Stimulated activated CD8-positive, alpha-beta memory T cell treated with anti-CD3 and anti-CD28 coated beads, Interleukin-15, amount 100 ng/mL, for 4 hours (primary cell): ENCODE results near the gene GABBR2.
"Not testable (repeated sequence)": the region's sequence is repeated elsewhere in the genome, so short reads cannot be mapped to it uniquely, and the experiment has no call there.

Experiments
- DNase-seq, 2 donors: peaks; one replicate each; pipeline ENCODE4 v3.0.0-alpha.2; 2020; ENCODE audit warnings: low read depth in 2 of 2

The GABBR2 gene

GRCh38 chr9:98481676-98482075, 227.1 kb downstream of the GABBR2 start:
- no peak for DNase-seq

DNA sequence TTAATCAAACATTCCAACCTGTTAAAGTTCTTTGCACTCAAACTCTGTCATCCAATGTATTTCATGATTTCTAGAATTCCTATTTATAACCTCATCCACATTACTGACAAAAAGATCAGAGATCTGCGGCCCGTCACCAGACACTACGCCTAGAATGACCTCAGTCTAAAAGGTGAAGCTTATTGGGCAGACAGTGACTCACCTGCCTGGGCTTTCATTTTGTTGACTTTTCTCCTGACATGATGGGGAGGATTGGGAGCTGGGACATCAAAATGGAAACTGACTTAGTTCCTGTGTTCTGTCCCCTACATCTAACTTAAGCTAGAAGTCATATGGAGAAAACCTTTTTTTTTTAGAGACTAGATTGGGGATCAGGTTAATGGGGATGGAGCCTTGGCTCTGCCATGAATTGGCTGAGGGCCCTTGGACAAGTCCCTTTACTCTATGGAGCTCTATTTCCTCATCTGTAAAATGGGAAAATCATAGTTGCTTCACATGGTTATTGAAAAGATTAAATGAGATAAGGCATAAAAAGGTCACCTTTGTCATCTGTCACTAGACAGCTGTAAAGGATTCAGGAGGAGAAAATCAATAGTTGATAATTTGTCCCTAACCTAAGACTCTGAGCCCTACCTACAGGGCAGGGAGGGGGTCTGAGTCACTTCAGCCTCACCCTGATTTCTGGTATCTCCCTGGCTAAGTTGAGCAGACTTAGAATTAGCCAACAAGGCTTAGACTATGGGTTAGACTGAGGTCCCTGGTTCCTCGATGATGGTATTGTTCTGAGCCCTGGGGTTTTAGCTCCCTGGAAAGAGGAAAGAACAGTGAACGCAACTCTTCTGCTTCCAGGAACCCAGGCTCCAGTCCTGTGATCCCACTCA, 228.5 kb downstream of the GABBR2 start:
- DNase-seq = no peak

DNA sequence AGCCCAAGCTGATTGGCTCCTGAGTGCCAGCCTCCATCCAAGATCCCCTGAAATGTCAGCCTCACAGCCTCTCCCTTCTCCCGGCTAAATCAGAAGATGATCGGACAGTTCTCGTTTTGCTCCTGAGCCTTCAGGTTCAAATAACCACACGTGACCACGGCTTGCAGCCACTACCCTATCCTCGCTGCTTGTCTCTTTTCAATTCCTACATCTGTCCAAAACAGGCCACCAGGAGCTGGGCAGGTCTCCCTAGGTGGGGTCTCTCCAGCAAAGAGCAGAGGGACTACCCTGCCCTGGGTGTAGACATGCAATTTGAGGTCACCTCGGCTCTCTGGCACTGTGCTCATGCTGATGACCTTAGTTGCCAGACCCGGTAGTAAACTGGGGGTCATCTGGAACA, 229.3 kb downstream of the GABBR2 start:
- DNase-seq = no peak

DNA sequence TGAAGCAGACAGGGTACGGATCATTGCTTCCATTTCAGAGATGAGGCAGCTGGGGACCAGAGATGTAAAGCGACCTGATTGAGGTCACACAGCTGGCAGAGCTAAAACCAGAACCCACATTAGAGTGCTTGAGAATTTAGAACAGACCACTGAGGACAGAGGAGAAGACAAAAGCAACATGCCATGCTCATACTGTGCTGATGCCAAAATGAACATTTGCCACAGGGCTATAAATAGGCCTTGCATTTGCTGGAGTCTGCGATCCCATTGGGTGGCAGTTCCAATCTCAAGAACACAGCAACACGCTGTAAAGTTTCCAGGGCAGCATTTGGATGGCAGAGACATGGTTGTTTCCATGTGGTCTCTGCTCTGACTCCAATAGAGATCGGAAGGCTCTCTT, 230.9 kb downstream of the GABBR2 start:
- DNase-seq = no peak

DNA sequence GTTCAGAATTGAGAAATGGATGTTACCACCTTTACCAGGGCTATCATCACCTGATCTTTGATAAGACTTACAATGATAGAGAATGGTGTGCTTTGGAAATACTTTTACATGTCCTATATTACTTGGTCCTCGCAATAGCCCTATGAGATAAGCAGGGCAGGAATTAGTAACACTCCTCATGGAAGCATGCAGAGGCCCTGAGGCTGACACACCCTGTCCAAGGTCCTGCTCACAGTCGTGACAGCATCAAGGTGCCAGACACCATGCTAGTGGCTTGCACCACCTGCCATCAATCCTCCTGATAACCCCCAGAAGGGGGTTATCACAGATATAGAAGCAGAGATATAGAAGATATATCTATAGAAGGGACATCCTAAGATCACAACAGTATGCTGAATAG, 236.5 kb downstream of the GABBR2 start:
- DNase-seq = no peak

GRCh38 chr9:98471185-98471584, 237.6 kb downstream of the GABBR2 start:
- no peak for DNase-seq

- no peak for DNase-seq
These were observed 240.0 kb downstream of the GABBR2 start for GRCh38 chr9:98468567-98469239.

- no peak for DNase-seq
These were observed 242.9 kb downstream of the GABBR2 start for GRCh38 chr9:98465799-98466198.

DNA sequence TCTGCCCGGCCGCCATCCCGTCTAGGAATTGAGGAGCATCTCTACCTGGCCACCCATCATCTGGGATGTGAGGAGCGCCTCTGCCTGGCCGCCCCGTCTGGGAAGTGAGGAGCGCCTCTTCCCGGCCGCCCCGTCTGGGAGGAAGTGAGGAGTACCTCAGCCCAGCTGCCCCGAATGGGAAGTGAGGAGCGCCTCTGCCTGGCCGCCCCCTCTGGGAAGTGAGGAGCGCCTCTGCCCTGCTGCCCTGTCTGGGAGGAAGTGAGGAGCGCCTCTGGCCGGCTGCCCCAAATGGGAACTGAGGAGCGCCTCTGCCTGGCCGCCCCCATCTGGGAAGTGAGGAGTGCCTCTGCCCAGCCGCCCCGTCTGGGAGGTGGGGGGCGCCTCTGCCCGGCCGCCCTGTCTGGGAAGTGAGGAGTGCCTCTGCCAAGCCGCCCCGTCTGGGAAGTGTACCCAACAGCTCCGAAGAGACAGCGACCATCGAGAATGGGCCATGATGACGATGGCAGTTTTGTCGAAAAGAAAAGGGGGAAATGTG, 244.5 kb downstream of the GABBR2 start:
- not testable (repeated sequence) for DNase-seq

DNA sequence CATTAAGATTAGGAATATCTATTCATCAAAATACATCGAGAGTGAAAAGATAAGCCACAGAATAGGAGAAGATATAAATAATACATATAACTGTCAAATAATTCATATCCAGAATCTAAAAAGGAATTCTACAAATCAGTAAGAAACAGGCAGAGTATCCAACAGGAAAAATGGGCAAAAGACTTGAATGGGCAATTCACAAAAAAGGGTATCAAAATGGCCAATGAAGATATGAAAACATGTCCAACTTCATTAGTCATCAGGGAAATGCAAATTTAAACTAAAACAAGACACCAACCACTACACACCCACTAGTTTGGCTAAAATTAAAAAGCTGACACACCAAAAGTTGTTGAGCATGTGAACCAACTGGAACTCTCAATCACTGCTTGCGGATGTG, 246.4 kb downstream of the GABBR2 start:
- no peak for DNase-seq

GRCh38 chr9:98460704-98461103, 248.0 kb downstream of the GABBR2 start:
- DNase-seq = no peak

GRCh38 chr9:98457726-98458370, 250.9 kb downstream of the GABBR2 start:
- no peak for DNase-seq

DNA sequence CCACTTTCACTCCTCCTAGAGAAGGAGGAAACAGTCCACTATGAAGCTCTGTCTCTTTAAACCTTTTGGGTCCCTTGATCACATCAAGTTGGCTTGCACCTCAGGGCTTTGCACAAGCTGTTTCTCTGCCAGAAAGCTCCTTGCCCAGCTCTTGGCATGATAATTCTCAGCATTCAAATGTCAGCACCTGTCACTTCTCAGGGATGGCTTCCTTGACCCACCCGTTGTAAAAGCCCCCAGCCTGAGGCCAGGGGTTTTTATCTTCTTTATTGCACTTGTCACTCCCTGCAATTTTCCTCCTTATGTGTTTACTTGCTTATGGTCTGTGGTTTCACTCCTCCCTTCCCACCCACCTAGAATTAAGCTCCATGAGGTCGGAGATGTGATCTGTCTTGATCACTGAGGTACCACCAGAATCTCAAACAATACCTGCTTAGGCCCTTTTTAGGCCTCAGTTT, 252.6 kb downstream of the GABBR2 start:
- DNase-seq = no peak

DNA sequence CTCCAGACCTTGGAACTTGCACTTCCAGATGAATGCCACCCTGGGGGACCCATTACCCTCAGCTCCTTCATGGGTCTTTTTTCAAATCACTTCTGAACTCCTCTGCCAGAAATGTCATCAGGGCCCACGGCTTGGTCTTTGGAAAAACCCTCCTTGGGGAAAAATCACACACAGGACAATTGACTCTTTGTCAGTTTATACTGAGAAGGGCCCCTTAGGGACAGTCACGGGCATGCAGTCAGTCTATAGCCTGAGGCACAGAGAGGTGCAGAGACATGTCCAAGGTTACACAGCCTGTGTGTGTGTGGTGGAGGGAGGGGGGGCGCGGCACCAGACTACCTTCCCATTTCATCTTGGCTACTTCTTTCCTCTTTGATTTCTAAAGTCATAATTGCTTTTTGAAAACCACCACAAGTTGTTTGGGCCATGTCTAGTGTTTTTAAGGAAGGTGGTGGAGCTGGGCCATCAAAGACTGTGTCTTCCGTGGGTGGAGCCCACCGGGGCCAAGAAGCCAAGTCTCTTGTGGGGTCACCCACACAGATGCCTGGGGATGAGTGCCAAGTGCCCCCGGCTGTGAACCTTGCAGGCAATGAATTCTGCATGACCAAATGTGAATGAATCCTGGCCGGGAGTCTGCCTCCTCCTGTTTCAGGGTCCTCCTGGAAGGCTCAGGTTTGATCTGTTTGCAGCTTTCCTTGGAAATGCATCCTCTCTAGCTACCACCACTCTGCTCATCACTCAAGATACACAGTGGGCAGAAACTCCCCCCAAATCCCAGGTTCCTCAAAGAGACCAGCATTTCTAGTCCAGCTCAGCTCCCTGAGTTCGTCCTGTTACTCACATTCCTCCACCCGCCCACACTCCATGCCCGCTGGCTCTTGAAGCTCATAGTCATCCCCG, 253.2 kb downstream of the GABBR2 start:
- no peak for DNase-seq

DNA sequence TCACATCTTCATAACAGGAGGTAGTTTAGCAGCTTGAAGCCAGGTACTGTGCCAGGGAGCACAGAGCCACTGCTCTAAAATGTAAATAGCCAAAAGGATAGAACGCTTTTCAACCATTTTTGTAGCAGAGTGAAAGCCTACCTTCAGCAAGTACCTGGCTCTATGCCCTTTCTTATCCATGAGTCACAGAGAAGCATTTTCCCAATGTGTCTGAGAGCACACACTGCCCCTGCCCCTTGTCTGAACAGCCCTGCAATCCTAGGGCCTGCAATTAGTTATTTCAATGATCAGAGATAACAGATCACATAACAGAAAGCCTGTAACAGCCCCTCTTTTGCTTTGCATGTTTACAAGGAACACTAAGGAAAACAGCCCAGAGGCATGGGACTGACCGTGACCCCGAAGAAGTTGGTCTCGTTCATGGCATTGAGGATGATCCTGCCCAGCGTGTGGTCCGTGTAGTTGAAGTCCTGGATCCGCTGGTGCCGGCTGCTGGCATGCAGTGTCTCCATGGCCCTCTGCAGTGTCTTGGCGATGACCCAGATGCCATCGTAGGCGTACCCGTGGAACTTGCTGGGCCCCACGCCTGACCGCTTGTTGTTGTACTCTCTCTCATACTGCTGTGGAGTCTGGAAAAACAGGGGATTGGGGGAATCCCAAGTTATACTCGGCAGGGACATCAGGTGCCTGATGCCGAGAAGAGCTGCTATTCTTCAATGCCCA, 255.0 kb downstream of the GABBR2 start:
- no peak for DNase-seq

DNA sequence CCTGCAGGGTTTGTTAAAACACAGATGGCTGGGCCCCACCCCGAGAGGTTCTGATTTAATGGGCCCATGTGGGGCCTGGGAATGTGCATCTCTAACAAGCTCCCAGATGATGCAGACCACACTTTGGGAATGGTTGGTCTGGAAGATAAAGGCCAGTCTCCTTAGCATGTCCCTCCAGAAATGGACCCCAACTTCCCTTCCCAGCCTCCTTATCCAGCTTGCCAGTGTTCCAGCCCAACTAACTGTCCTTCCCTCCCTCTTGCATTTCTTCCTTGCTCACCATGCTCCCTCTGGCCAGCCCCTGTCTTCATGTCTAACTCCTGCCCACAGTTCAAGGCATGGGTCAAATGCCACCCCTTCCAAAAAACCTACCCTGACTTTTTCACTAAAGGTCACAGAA, 257.2 kb downstream of the GABBR2 start:
- DNase-seq = no peak

GRCh38 chr9:98450496-98450895, 258.2 kb downstream of the GABBR2 start:
- no peak for DNase-seq

- no peak for DNase-seq
These were observed 258.9 kb downstream of the GABBR2 start for GRCh38 chr9:98449871-98450270.

GRCh38 chr9:98445576-98445975, 263.2 kb downstream of the GABBR2 start:
- DNase-seq = no peak

- no peak for DNase-seq
These were observed 264.1 kb downstream of the GABBR2 start for GRCh38 chr9:98444601-98445000.

GRCh38 chr9:98442541-98442940, 266.2 kb downstream of the GABBR2 start:
- no peak for DNase-seq
